Measurements from ENCODE around the gene ANKS6. TPM values are rescaled to one million over a fixed set of nuclear protein-coding genes. Genes with fewer than 3 reads are reported as not detected.

Gene ANKS6
- total RNA-seq, 1 donor from 2014 or later: 17.2 TPM

- TF ChIP-seq, protein P1, sequence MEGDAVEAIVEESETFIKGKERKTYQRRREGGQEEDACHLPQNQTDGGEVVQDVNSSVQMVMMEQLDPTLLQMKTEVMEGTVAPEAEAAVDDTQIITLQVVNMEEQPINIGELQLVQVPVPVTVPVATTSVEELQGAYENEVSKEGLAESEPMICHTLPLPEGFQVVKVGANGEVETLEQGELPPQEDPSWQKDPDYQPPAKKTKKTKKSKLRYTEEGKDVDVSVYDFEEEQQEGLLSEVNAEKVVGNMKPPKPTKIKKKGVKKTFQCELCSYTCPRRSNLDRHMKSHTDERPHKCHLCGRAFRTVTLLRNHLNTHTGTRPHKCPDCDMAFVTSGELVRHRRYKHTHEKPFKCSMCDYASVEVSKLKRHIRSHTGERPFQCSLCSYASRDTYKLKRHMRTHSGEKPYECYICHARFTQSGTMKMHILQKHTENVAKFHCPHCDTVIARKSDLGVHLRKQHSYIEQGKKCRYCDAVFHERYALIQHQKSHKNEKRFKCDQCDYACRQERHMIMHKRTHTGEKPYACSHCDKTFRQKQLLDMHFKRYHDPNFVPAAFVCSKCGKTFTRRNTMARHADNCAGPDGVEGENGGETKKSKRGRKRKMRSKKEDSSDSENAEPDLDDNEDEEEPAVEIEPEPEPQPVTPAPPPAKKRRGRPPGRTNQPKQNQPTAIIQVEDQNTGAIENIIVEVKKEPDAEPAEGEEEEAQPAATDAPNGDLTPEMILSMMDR (IDR thresholded peaks at IDR 0.05; ENCODE audit: unreplicated experiment): no peak
- no peaks in the 10 kb centered on the region for H3K4me1 Mint-ChIP-seq (ENCODE audit: unreplicated experiment)
- H3K36me3 Mint-ChIP-seq (ENCODE audit: low read depth, unreplicated experiment): no peaks in the 10 kb centered on the region
- H3K4me3 Mint-ChIP-seq (ENCODE audit: unreplicated experiment): no peak overlapping the region
- DNase-seq (ENCODE audit: low spot score): no peak
- peaks cover 3% of the 10 kb centered on the region for H3K27me3 Mint-ChIP-seq (ENCODE audit: unreplicated experiment)
- H3K27ac Mint-ChIP-seq (ENCODE audit: unreplicated experiment): no peak overlapping the region
- H3K9me3 Mint-ChIP-seq (ENCODE audit: unreplicated experiment): no peaks in the 10 kb centered on the region
Measured at GRCh38 chr9:98833090-98833956, 37.0 kb upstream of the ANKS6 start.

- Mint-ChIP-seq H3K4me1 (ENCODE audit: unreplicated experiment) (no peaks in the 10 kb centered on the region), H3K9me3 (ENCODE audit: unreplicated experiment) (no peaks in the 10 kb centered on the region), H3K36me3 (ENCODE audit: low read depth, unreplicated experiment) (no peaks in the 10 kb centered on the region), H3K27ac (ENCODE audit: unreplicated experiment) (no peak overlapping the region), H3K27me3 (ENCODE audit: unreplicated experiment) (peaks cover 3% of the 10 kb centered on the region), H3K4me3 (ENCODE audit: unreplicated experiment) (no peak overlapping the region)
- no peak for DNase-seq (ENCODE audit: low spot score)
- TF ChIP-seq, protein P1 (IDR thresholded peaks at IDR 0.05; ENCODE audit: unreplicated experiment): no peak
Measured at GRCh38 chr9:98832768-98833089, 36.4 kb upstream of the ANKS6 start.

- Mint-ChIP-seq H3K27ac (ENCODE audit: unreplicated experiment) (no peak overlapping the region), H3K9me3 (ENCODE audit: unreplicated experiment) (no peaks in the 10 kb centered on the region), H3K4me1 (ENCODE audit: unreplicated experiment) (no peaks in the 10 kb centered on the region), H3K4me3 (ENCODE audit: unreplicated experiment) (no peak overlapping the region), H3K36me3 (ENCODE audit: low read depth, unreplicated experiment) (no peaks in the 10 kb centered on the region), H3K27me3 (ENCODE audit: unreplicated experiment) (peaks cover 3% of the 10 kb centered on the region)
- TF ChIP-seq, protein P1 (IDR thresholded peaks at IDR 0.05; ENCODE audit: unreplicated experiment): no peak
- DNase-seq (ENCODE audit: low spot score): no peak
Measured at GRCh38 chr9:98831696-98832095, 35.3 kb upstream of the ANKS6 start.

DNA sequence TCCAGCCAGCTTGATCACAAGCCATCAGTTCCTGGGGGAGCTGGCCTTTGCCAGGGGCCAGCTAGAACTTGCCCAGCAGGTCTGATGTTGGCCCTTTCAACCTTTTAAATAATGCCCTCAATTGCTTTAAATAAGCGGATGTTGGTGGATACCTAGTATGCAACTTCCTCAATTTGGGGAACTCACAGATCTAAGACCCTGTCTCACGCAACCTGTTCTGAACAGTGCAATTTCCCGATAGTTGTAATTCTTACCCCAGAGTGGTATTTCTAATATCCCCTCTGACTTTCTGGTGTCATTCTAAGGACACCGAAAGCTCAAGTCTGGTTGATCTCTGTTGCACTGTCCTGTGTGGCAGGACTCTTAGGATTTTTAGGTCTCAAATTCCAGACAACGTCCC, 34.2 kb upstream of the ANKS6 start:
- Mint-ChIP-seq H3K27me3 (ENCODE audit: unreplicated experiment) (peaks cover 1% of the 10 kb centered on the region), H3K4me1 (ENCODE audit: unreplicated experiment) (peaks cover under 1% of the 10 kb centered on the region), H3K36me3 (ENCODE audit: low read depth, unreplicated experiment) (no peaks in the 10 kb centered on the region), H3K27ac (ENCODE audit: unreplicated experiment) (no peak overlapping the region), H3K9me3 (ENCODE audit: unreplicated experiment) (no peaks in the 10 kb centered on the region), H3K4me3 (ENCODE audit: unreplicated experiment) (no peak overlapping the region)
- DNase-seq (ENCODE audit: low spot score): no peak
- TF ChIP-seq, protein P1 (IDR thresholded peaks at IDR 0.05; ENCODE audit: unreplicated experiment): no peak

- DNase-seq (ENCODE audit: low spot score): no peak
- Mint-ChIP-seq H3K27ac (ENCODE audit: unreplicated experiment) (no peak overlapping the region), H3K4me1 (ENCODE audit: unreplicated experiment) (peaks cover 6% of the 10 kb centered on the region), H3K36me3 (ENCODE audit: low read depth, unreplicated experiment) (no peaks in the 10 kb centered on the region), H3K27me3 (ENCODE audit: unreplicated experiment) (peaks cover 1% of the 10 kb centered on the region), H3K4me3 (ENCODE audit: unreplicated experiment) (no peak overlapping the region), H3K9me3 (ENCODE audit: unreplicated experiment) (no peaks in the 10 kb centered on the region)
- TF ChIP-seq, protein P1 (IDR thresholded peaks at IDR 0.05; ENCODE audit: unreplicated experiment): no peak
Measured at GRCh38 chr9:98829766-98830165, 33.4 kb upstream of the ANKS6 start.
